Loucy (cell line): Measurements from ENCODE around the gene SLC39A1.

ENCODE experiments used
- EZH2phosphoT487 ChIP-seq: fragments of 200-600 bp; IDR thresholded peaks from 2 replicates; pipeline ENCODE4 v1.6.1; 2018; ENCODE audit warnings: antibody characterized with exemption, mild to moderate bottlenecking, moderate library complexity, borderline replicate concordance
- TF ChIP-seq, protein P1 (sequence below): fragments of 200-600 bp; sonication (generic); conservative IDR thresholded peaks from 2 replicates; pipeline ENCODE4 v1.5.1; 2014; ENCODE audit warnings: mild to moderate bottlenecking, antibody characterized with exemption, low read length

DNA sequence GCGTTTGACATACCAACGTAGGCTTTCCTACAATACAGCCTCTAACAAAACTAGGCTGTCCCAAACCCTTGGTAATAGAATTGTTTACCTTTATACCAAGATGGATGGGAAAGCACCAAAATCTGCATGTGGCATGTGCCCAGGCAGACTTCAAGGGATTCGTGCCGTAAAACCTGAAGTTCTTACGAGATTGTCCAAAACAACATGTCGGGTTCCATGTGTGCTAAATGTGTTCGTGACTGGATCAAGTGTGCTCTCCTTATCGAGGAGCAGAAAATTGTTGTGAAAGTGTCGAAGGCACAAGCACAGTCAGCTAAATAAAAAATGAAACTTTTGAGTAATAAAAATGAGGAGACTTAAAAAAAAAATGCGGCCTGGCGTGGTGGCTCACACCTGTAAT, 32.3 kb upstream of the SLC39A1 start:
- TF ChIP-seq EZH2phosphoT487, result no peak
- TF ChIP-seq, protein P1, sequence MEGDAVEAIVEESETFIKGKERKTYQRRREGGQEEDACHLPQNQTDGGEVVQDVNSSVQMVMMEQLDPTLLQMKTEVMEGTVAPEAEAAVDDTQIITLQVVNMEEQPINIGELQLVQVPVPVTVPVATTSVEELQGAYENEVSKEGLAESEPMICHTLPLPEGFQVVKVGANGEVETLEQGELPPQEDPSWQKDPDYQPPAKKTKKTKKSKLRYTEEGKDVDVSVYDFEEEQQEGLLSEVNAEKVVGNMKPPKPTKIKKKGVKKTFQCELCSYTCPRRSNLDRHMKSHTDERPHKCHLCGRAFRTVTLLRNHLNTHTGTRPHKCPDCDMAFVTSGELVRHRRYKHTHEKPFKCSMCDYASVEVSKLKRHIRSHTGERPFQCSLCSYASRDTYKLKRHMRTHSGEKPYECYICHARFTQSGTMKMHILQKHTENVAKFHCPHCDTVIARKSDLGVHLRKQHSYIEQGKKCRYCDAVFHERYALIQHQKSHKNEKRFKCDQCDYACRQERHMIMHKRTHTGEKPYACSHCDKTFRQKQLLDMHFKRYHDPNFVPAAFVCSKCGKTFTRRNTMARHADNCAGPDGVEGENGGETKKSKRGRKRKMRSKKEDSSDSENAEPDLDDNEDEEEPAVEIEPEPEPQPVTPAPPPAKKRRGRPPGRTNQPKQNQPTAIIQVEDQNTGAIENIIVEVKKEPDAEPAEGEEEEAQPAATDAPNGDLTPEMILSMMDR, result no peak
